ENCODE measurements around the gene SH3D21.

SH3D21 gene

GRCh38 chr1:36367066-36367465 is 60.9 kb downstream of the SH3D21 start:
- Histone ChIP-seq H3F3A (ENCODE audit: insufficient read depth, low read length) (no peaks in the 10 kb centered on the region; the same call in 1 of the 2 replicates), H3K4me3 (ENCODE audit: low read length) (no peak overlapping the region), H4K20me1 (ENCODE audit: insufficient read depth, low read length) (no peaks in the 10 kb centered on the region), H3K4me2 (ENCODE audit: low read depth, low read length) (no peak overlapping the region), H3K27me3 (replicated peaks; ENCODE audit: insufficient read depth, low read length) (no peaks in the 10 kb centered on the region), H3K27ac (ENCODE audit: low read length) (no peak overlapping the region), H3K36me3 (replicated peaks; ENCODE audit: insufficient read depth, low read length) (no peaks in the 10 kb centered on the region; the same call in 1 of the 2 replicates), H3K9ac (ENCODE audit: low read length) (no peak overlapping the region), H3K79me2 (ENCODE audit: low read length) (peaks cover 49% of the 10 kb centered on the region), H3K4me1 (ENCODE audit: low read length) (peaks cover 7% of the 10 kb centered on the region; the same call in 1 of the 2 replicates), H3K9me2 (replicated peaks; ENCODE audit: insufficient read depth, low read length) (no peaks in the 10 kb centered on the region), H2AFZ (ENCODE audit: low read length) (no peak overlapping the region), H3K9me3 (replicated peaks; ENCODE audit: insufficient read depth, low read length) (no peaks in the 10 kb centered on the region)
- no peak for TF ChIP-seq CTCF (IDR thresholded peaks at IDR 0.05; ENCODE audit: low read length)
- TF ChIP-seq EZH2phosphoT487 (IDR thresholded peaks at IDR 0.05; ENCODE audit: low read length): no peak
- no peak for TF ChIP-seq EZH2 (optimal IDR thresholded peaks at IDR 0.05; ENCODE audit: low read depth, low read length)
- DNase-seq: no peak

- H3K9me3 ChIP-seq (replicated peaks; ENCODE audit: insufficient read depth, low read length): no peaks in the 10 kb centered on the region
- no peaks in the 10 kb centered on the region; the same call in 1 of the 2 replicates for H3F3A ChIP-seq (ENCODE audit: insufficient read depth, low read length)
- no peak overlapping the region for H2AFZ ChIP-seq (ENCODE audit: low read length)
- H3K27me3 ChIP-seq (replicated peaks; ENCODE audit: insufficient read depth, low read length): no peaks in the 10 kb centered on the region
- H3K79me2 ChIP-seq (ENCODE audit: low read length): peaks cover 52% of the 10 kb centered on the region
- H3K4me2 ChIP-seq (ENCODE audit: low read depth, low read length): no peak overlapping the region
- peaks cover 11% of the 10 kb centered on the region for H3K4me1 ChIP-seq (ENCODE audit: low read length)
- H4K20me1 ChIP-seq (ENCODE audit: insufficient read depth, low read length): no peaks in the 10 kb centered on the region
- no peak for DNase-seq
- H3K4me3 ChIP-seq (ENCODE audit: low read length): no peak overlapping the region
- no peak for TF ChIP-seq EZH2 (optimal IDR thresholded peaks at IDR 0.05; ENCODE audit: low read depth, low read length)
- no peak overlapping the region for H3K27ac ChIP-seq (ENCODE audit: low read length)
- H3K36me3 ChIP-seq (replicated peaks; ENCODE audit: insufficient read depth, low read length): no peaks in the 10 kb centered on the region; the same call in 1 of the 2 replicates
- no peak overlapping the region for H3K9ac ChIP-seq (ENCODE audit: low read length)
- H3K9me2 ChIP-seq (replicated peaks; ENCODE audit: insufficient read depth, low read length): no peaks in the 10 kb centered on the region
Measured at GRCh38 chr1:36367798-36368197, 61.6 kb downstream of the SH3D21 start.

GRCh38 chr1:36369061-36369861 is 63.1 kb downstream of the SH3D21 start:
- no peaks in the 10 kb centered on the region for H3K9me3 ChIP-seq (replicated peaks; ENCODE audit: insufficient read depth, low read length)
- H2AFZ ChIP-seq (ENCODE audit: low read length): no peak overlapping the region
- no peak overlapping the region for H3K4me3 ChIP-seq (ENCODE audit: low read length)
- H3K4me2 ChIP-seq (ENCODE audit: low read depth, low read length): no peak overlapping the region
- H3K9me2 ChIP-seq (replicated peaks; ENCODE audit: insufficient read depth, low read length): no peaks in the 10 kb centered on the region
- no peak overlapping the region for H3K9ac ChIP-seq (ENCODE audit: low read length)
- H3F3A ChIP-seq (ENCODE audit: insufficient read depth, low read length): peaks cover 8% of the 10 kb centered on the region
- no peaks in the 10 kb centered on the region for H4K20me1 ChIP-seq (ENCODE audit: insufficient read depth, low read length)
- no peaks in the 10 kb centered on the region for H3K27me3 ChIP-seq (replicated peaks; ENCODE audit: insufficient read depth, low read length)
- TF ChIP-seq CTCF (IDR thresholded peaks at IDR 0.05; ENCODE audit: low read length) (peak; percentile 91), EZH2phosphoT487 (IDR thresholded peaks at IDR 0.05; ENCODE audit: low read length) (no peak)
- H3K27ac ChIP-seq (ENCODE audit: low read length): no peak overlapping the region
- H3K4me1 ChIP-seq (ENCODE audit: low read length): peaks cover 25% of the 10 kb centered on the region
- DNase-seq: peak; percentile 62
- H3K79me2 ChIP-seq (ENCODE audit: low read length): peaks cover 54% of the 10 kb centered on the region
- no peaks in the 10 kb centered on the region for H3K36me3 ChIP-seq (replicated peaks; ENCODE audit: insufficient read depth, low read length)
